Measurements from ENCODE around the gene NDUFAF8. TPM values are rescaled to one million over a fixed set of nuclear protein-coding genes. Genes with fewer than 3 reads are reported as not detected.

Gene NDUFAF8
- total RNA-seq, 2 donors from 2014 or later, result 22.4 to 58.2 TPM

DNA sequence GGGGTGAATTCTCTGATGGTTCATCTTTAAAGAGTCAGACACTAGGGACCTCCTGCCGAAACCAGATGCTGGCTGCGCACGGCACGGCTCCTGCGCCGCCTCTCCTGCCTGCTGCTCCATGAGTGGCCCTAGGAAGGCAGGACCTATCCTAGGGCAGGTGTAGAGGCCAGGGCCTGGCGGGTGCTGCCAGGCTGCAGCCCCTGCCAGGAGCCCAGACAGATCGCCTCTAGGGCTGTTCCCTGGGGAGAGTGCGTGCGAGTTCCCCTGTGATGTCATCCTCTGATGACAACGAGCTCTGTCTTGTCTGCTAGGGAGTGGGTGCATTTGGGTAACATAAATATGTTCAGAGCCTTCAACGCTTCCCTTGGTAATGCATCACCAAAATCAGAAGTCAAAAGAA is 32.1 kb downstream of the NDUFAF8 start:
- H3K27ac ChIP-seq, result no peak overlapping the region
- H3K9ac ChIP-seq (ENCODE audit: low read depth in 2 of 2, low read length in 2 of 2), result no peak overlapping the region
- TF ChIP-seq, protein P1, sequence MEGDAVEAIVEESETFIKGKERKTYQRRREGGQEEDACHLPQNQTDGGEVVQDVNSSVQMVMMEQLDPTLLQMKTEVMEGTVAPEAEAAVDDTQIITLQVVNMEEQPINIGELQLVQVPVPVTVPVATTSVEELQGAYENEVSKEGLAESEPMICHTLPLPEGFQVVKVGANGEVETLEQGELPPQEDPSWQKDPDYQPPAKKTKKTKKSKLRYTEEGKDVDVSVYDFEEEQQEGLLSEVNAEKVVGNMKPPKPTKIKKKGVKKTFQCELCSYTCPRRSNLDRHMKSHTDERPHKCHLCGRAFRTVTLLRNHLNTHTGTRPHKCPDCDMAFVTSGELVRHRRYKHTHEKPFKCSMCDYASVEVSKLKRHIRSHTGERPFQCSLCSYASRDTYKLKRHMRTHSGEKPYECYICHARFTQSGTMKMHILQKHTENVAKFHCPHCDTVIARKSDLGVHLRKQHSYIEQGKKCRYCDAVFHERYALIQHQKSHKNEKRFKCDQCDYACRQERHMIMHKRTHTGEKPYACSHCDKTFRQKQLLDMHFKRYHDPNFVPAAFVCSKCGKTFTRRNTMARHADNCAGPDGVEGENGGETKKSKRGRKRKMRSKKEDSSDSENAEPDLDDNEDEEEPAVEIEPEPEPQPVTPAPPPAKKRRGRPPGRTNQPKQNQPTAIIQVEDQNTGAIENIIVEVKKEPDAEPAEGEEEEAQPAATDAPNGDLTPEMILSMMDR (IDR thresholded peaks at IDR 0.05), result no peak
- H3K36me3 ChIP-seq, result peaks cover 19% of the 10 kb centered on the region
- no peaks in the 10 kb centered on the region for H3K4me1 ChIP-seq
- no peaks in the 10 kb centered on the region for H3K27me3 ChIP-seq
- DNase-seq, result no peak
- intact Hi-C loops (cut with DNase I), result no loop called here
- H3K4me3 ChIP-seq, result no peak overlapping the region
- H3K9me3 ChIP-seq, result no peaks in the 10 kb centered on the region

DNA sequence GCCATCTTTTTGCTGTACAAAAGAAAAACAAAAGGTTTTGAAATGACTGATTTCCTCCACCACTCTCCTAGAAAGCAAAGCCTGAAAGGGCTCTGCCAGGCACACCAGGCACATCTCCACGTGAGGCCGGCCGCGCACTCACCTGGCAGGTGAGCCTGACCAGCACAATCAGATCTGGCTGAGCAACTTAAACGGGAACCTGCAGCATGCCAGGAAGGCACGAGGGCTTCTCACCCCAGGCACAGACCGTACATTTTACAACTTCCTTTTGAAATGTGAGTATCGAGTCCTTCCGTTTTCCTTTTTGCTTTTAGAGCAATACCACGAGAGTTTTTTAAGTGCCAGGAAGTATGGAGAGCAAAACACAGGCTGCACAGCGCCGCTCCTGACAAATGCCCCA is 33.5 kb downstream of the NDUFAF8 start:
- Histone ChIP-seq H3K4me1 (peaks cover 6% of the 10 kb centered on the region), H3K9me3 (no peaks in the 10 kb centered on the region), H3K4me3 (no peak overlapping the region), H3K27me3 (no peaks in the 10 kb centered on the region), H3K36me3 (peaks cover 15% of the 10 kb centered on the region), H3K9ac (ENCODE audit: low read depth in 2 of 2, low read length in 2 of 2) (no peak overlapping the region), H3K27ac (no peak overlapping the region)
- TF ChIP-seq, protein P1 (IDR thresholded peaks at IDR 0.05), result no peak
- intact Hi-C loops (cut with DNase I), result no loop called here
- DNase-seq, result no peak

DNA sequence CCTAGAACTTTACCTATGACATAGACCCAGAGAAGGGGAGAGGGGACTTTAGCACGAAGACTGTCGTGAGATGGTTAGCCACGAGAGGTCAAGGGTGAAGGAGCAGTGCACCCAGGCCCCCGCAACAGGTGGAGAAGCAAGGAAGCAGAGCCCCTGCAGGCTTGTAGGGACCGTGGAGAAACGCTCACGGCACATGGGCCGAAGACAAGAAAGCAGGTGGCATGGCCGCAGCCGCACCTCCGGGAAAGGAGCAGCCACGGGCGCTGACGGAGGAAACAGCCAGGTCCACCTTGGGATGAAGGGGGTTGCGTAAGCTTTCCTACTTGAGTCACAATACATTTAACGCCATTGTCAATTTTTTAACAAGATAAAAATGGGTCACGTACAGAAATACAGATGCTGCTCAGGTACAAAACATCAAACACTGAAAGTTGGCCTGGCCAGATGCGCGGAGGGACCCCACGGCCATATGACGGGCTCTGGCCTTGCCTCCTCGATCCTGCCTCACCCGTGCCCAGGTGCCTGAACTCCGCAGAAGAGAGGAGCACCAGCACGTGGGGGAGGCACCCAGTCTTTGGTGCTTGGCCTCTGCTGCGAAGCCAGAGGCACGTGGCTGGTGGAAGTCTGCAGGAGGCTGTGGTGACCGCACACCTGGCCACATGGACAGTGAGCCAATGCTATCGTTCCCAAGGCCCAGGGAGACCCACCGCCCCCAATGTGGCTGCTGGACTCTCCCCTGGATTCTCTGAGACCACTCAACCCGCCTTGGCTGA is 34.8 kb downstream of the NDUFAF8 start:
- H3K36me3 ChIP-seq, result peaks cover 15% of the 10 kb centered on the region
- peaks cover 8% of the 10 kb centered on the region for H3K4me1 ChIP-seq
- H3K9ac ChIP-seq (ENCODE audit: low read depth in 2 of 2, low read length in 2 of 2), result no peak overlapping the region
- H3K4me3 ChIP-seq, result no peak overlapping the region
- TF ChIP-seq, protein P1 (IDR thresholded peaks at IDR 0.05), result no peak
- H3K27me3 ChIP-seq, result no peaks in the 10 kb centered on the region
- DNase-seq, result no peak
- H3K27ac ChIP-seq, result no peak overlapping the region
- no peaks in the 10 kb centered on the region for H3K9me3 ChIP-seq
- intact Hi-C loops (cut with DNase I), result no loop called here

DNA sequence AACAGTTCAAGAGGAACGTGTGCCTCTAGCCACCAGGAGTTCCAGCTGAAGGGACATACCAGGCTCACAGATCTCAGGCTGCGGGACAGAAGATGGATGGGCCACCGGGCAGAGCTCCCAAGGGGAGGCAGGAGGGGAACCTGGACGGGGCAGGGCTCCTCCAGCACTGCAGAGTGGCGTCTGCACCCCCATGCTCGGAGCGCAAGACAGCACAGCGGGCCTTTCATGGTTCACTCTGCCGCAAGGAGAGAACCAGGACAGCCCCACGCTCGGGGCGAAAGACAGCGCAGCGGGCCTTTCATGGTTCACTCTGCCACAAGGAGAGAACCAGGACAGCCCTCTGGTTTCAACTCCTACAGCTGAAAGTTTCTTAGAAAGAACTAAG is 35.3 kb downstream of the NDUFAF8 start:
- no peak overlapping the region for H3K27ac ChIP-seq
- peaks cover 8% of the 10 kb centered on the region for H3K4me1 ChIP-seq
- no peak for DNase-seq
- intact Hi-C loops (cut with DNase I), result no loop called here
- H3K9ac ChIP-seq (ENCODE audit: low read depth in 2 of 2, low read length in 2 of 2), result no peak overlapping the region
- H3K27me3 ChIP-seq, result no peaks in the 10 kb centered on the region
- H3K9me3 ChIP-seq, result no peaks in the 10 kb centered on the region
- H3K36me3 ChIP-seq, result peaks cover 15% of the 10 kb centered on the region
- TF ChIP-seq, protein P1 (IDR thresholded peaks at IDR 0.05), result no peak
- no peak overlapping the region for H3K4me3 ChIP-seq

DNA sequence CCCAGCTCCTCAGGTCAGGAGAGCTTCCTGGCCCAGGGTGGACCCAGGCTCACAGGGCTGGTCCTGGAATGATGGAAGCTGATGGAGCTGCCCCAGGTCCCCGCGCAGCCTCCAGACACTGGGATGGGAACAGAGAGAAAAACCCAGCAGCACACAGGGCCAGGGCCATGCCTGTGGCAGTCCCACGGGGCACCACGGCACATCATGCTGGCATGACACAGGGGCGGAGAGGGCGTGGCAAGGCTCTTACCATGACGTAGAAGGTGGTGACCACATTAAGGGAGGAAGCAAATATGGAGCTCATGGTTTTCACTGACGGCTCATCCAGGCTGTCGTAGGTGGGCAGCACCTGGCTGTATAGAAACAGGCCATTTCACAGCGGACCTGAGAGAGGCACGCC is 37.7 kb downstream of the NDUFAF8 start:
- H3K4me1 ChIP-seq, result peaks cover 8% of the 10 kb centered on the region
- no peaks in the 10 kb centered on the region for H3K9me3 ChIP-seq
- DNase-seq, result no peak
- intact Hi-C loops (cut with DNase I), result no loop called here
- TF ChIP-seq, protein P1 (IDR thresholded peaks at IDR 0.05), result no peak
- H3K9ac ChIP-seq (ENCODE audit: low read depth in 2 of 2, low read length in 2 of 2), result no peak overlapping the region
- H3K27me3 ChIP-seq, result no peaks in the 10 kb centered on the region
- no peak overlapping the region for H3K27ac ChIP-seq
- peaks cover 16% of the 10 kb centered on the region for H3K36me3 ChIP-seq
- no peak overlapping the region for H3K4me3 ChIP-seq
